Measurements from ENCODE around the gene TCN1. TPM values are rescaled to one million over a fixed set of nuclear protein-coding genes. Genes with fewer than 3 reads are reported as not detected.

The TCN1 gene
- total and polyA plus RNA-seq, 9 donors: 0.48 TPM; not detected in 8

DNA sequence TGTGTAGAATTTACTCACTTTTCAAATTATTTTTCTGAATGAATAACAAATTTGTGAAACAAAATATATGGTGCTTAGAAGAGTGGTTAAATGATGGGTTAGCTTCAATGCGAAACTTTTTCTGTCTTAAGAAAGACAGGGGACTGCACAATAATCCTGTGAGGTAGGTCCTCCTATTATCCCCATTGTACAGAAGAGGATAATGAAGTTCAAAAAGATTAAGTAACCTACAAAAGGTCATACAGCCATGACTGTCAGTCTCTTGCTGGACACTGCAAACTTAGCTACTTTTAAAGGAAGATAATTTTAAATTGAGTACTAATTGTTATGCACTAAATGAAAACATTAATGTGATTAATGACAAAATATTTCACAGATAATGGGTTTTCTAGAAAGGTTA is 17.3 kb upstream of the TCN1 start:
- DNase-seq: no peak
- no peaks in the 10 kb centered on the region for H3K9me3 ChIP-seq
- TF ChIP-seq POLR2A (IDR thresholded peaks at IDR 0.05): no peak
- no peak for TF ChIP-seq EP300 (IDR thresholded peaks at IDR 0.05)
- TF ChIP-seq, protein P1, sequence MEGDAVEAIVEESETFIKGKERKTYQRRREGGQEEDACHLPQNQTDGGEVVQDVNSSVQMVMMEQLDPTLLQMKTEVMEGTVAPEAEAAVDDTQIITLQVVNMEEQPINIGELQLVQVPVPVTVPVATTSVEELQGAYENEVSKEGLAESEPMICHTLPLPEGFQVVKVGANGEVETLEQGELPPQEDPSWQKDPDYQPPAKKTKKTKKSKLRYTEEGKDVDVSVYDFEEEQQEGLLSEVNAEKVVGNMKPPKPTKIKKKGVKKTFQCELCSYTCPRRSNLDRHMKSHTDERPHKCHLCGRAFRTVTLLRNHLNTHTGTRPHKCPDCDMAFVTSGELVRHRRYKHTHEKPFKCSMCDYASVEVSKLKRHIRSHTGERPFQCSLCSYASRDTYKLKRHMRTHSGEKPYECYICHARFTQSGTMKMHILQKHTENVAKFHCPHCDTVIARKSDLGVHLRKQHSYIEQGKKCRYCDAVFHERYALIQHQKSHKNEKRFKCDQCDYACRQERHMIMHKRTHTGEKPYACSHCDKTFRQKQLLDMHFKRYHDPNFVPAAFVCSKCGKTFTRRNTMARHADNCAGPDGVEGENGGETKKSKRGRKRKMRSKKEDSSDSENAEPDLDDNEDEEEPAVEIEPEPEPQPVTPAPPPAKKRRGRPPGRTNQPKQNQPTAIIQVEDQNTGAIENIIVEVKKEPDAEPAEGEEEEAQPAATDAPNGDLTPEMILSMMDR (IDR thresholded peaks at IDR 0.05): no peak
- intact Hi-C loops (cut with DNase I): no loop called here
- H3K27me3 ChIP-seq: no peaks in the 10 kb centered on the region
- no peaks in the 10 kb centered on the region for H3K4me1 ChIP-seq (ENCODE audit: insufficient read depth)
- H3K36me3 ChIP-seq: no peaks in the 10 kb centered on the region
- no peak overlapping the region for H3K27ac ChIP-seq
- WGBS, 3 donors: 94 to 97% (median 95%) methylated on average over 1 of the region's 1 CpG
- no peak overlapping the region for H3K4me3 ChIP-seq

- Histone ChIP-seq H3K9me3 (no peaks in the 10 kb centered on the region), H3K27ac (no peak overlapping the region), H3K27me3 (no peaks in the 10 kb centered on the region), H3K4me3 (no peak overlapping the region), H3K4me1 (ENCODE audit: insufficient read depth) (no peaks in the 10 kb centered on the region), H3K36me3 (no peaks in the 10 kb centered on the region)
- no peak for DNase-seq
- intact Hi-C loops (cut with DNase I): no loop called here
- TF ChIP-seq EP300 (IDR thresholded peaks at IDR 0.05) (no peak), POLR2A (IDR thresholded peaks at IDR 0.05) (no peak)
- TF ChIP-seq, protein P1 (IDR thresholded peaks at IDR 0.05): no peak
- 37 to 44% (median 38%) methylated on average over 1 of the region's 1 CpG for WGBS, 3 donors
Observed at GRCh38 chr11:59879567-59879966, 13.3 kb upstream of the TCN1 start.

DNA sequence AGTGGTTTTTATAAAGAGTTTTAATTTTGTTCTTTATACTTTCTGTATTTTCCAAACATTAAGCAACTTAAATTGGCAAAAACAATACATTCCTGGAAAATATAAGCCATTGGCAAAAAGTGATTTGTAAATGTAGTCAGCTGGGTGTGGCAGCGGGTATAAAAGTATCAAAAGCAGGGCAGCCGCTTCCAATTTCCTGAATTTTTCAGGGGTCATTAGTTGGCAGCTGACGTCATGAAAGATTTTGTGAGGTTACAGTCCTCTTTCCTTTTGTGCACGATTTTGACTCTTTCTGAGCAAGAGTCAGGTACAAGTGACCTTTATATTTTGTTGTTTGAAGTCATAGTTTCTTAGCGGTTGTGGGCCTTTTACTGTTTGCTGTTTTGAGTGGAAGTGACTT is 12.3 kb upstream of the TCN1 start, which contains the start of gene OOSP3:
Gene OOSP3, plus strand, starts transcription at position 208 of the 400 bp plus-strand sequence. Its CDS starts 27 bp downstream, at position 235.
- DNase-seq: no peak
- H3K27ac ChIP-seq: no peak within 1 kb of the TSS
- TF ChIP-seq EP300 (IDR thresholded peaks at IDR 0.05) (no peak), POLR2A (IDR thresholded peaks at IDR 0.05) (no peak)
- TF ChIP-seq, protein P1 (IDR thresholded peaks at IDR 0.05): no peak
- WGBS, 3 donors: 57 to 65% (median 62%) methylated on average over 5 of the region's 5 CpGs
- H3K9me3 ChIP-seq: no peaks in the 10 kb centered on the region
- no peak within 1 kb of the TSS for H3K4me3 ChIP-seq
- no peaks in the 10 kb centered on the region for H3K36me3 ChIP-seq
- no peaks in the 10 kb centered on the region for H3K4me1 ChIP-seq (ENCODE audit: insufficient read depth)
- no peaks in the 10 kb centered on the region for H3K27me3 ChIP-seq
- intact Hi-C loops (cut with DNase I): no loop called here

DNA sequence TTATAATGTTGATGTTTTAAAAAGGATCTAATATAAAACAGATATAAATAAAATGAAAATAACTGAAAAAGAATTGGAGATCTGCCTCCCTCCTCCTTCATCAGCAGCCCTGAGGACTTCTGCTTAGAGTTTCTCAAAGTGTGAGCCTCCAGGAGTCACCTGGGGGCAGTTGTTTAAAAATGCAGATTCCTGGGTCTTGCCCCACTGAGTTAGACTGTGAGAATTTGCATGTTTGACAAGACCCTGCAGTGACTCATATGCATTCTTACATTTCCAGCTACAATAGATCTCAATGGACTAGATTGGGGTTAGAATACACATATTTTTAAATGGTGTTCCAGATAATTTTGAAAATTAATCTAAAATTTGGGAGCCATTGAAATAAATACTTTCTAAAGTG is 11.5 kb upstream of the TCN1 start:
- H3K27ac ChIP-seq: no peak overlapping the region
- TF ChIP-seq, protein P1 (IDR thresholded peaks at IDR 0.05): no peak
- no peak for TF ChIP-seq EP300 (IDR thresholded peaks at IDR 0.05)
- TF ChIP-seq POLR2A (IDR thresholded peaks at IDR 0.05): no peak
- H3K36me3 ChIP-seq: no peaks in the 10 kb centered on the region
- intact Hi-C loops (cut with DNase I): no loop called here
- no peak overlapping the region for H3K4me3 ChIP-seq
- H3K4me1 ChIP-seq (ENCODE audit: insufficient read depth): no peaks in the 10 kb centered on the region
- H3K9me3 ChIP-seq: no peaks in the 10 kb centered on the region
- DNase-seq: no peak
- no peaks in the 10 kb centered on the region for H3K27me3 ChIP-seq

- intact Hi-C loops (cut with DNase I): no loop called here
- TF ChIP-seq EP300 (IDR thresholded peaks at IDR 0.05): no peak
- TF ChIP-seq, protein P1 (IDR thresholded peaks at IDR 0.05): no peak
- TF ChIP-seq POLR2A (IDR thresholded peaks at IDR 0.05): no peak
- DNase-seq: no peak
- H3K27ac ChIP-seq: no peak overlapping the region
- H3K9me3 ChIP-seq: no peaks in the 10 kb centered on the region
- no peaks in the 10 kb centered on the region for H3K27me3 ChIP-seq
- no peak overlapping the region for H3K4me3 ChIP-seq
- H3K36me3 ChIP-seq: no peaks in the 10 kb centered on the region
- H3K4me1 ChIP-seq (ENCODE audit: insufficient read depth): no peaks in the 10 kb centered on the region
Observed at GRCh38 chr11:59877325-59877724, 11.0 kb upstream of the TCN1 start.
